Measurements from ENCODE around the gene PPARGC1A. TPM values are rescaled to one million over a fixed set of nuclear protein-coding genes. Genes with fewer than 3 reads are reported as not detected.

PPARGC1A gene
- total and polyA plus RNA-seq, 2 donors (not counting 1 experiment from before 2014, with no cell fraction given) = not detected

DNA sequence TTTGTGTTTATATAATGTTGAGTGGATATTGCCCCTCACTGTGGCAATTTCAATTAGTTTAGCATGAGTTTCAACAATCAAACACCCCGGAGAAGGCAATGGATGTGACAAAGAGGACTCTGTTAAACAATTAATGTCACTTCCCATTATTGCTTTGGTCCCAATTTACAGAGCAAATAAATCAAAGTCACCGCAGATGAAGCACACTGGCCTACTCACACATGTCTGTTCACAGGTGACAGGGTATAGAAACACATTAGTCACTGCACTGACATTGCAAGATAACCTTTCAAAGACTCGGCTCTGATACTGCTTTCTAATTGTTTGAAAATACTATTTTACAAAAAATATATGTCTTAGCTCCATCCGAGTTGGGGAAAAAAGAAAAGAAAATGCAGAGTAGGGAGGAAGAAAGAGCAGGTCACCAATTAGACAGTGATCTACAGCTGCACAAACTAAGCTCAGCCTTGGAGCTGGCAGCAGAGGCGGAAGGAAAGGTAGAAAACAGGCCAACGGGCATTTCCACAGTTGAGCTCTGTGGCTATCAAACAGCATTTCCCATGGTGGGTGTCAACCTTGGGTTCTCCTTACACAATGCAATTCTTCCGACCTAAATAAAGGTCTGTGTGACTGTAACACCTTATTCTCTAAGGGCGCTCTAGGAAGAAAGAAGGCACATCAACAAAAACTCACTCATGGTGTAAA lies 53.9 kb downstream of the PPARGC1A start:
- Histone ChIP-seq H3K79me2 (ENCODE audit: control insufficient read depth, insufficient read depth, low read length) (no peaks in the 10 kb centered on the region), H3K36me3 (replicated peaks in 1 of 2; ENCODE audit: control extremely low read depth in 1 of 2, control insufficient read depth in 1 of 2, extremely low read depth in 1 of 2, insufficient read depth in 2 of 2, low read length in 1 of 2) (no peaks in the 10 kb centered on the region), H3K27me3 (replicated peaks in 1 of 4; ENCODE audit: control extremely low read depth in 1 of 4, control insufficient read depth in 3 of 4, insufficient read depth in 4 of 4, low read length in 3 of 4) (no peaks in the 10 kb centered on the region), H3K27ac (ENCODE audit: low read length in 2 of 2) (no peak overlapping the region), H3K9me3 (ENCODE audit: control extremely low read depth in 1 of 3, control insufficient read depth in 2 of 3, insufficient read depth in 1 of 3, low read length in 2 of 3) (peaks cover 0 to 3% (median 0%) of the 10 kb centered on the region in 3 donors), H3K4me1 (ENCODE audit: control insufficient read depth in 2 of 2, insufficient read depth in 2 of 2, low read length in 2 of 2) (no peaks in the 10 kb centered on the region), H2AFZ (ENCODE audit: insufficient read depth, low read depth, low read length, poor library complexity, severe bottlenecking) (no peak overlapping the region), H3K4me2 (replicated peaks; ENCODE audit: low read depth, low read length, poor library complexity, severe bottlenecking) (no peak overlapping the region), H3K9ac (ENCODE audit: low read length) (no peak overlapping the region), H3K4me3 (ENCODE audit: control extremely low read depth in 1 of 5, extremely low read depth in 1 of 5, insufficient read depth in 1 of 5, low read depth in 2 of 5, low read length in 4 of 5) (no peak overlapping the region), H4K20me1 (ENCODE audit: control insufficient read depth, insufficient read depth, low read length, poor library complexity, severe bottlenecking) (no peaks in the 10 kb centered on the region)
- DNase-seq = no peak
- Mint-ChIP-seq H3K4me1 (no peaks in the 10 kb centered on the region), H3K4me3 (no peak overlapping the region), H3K27me3 (no peaks in the 10 kb centered on the region), H3K9me3 (ENCODE audit: insufficient read depth) (peaks cover 2% of the 10 kb centered on the region), H3K27ac (no peak overlapping the region)
- intact Hi-C loops (cut with micrococcal nuclease) = no loop called here
- ChIA-PET CTCF (no interaction called here), POLR2A (no interaction called here)
- TF ChIP-seq CTCF (IDR thresholded peaks at IDR 0.05) (no peak), EZH2 (IDR thresholded peaks at IDR 0.05; ENCODE audit: borderline replicate concordance, insufficient read depth, low read depth, low read length, poor library complexity, severe bottlenecking) (no peak)
- 78% methylated on average over 3 of the region's 8 CpGs for WGBS (ENCODE audit: insufficient coverage)
- ATAC-seq (ENCODE audit: low read depth) = no peak

GRCh38 chr4:23828779-23829178 lies 61.1 kb downstream of the PPARGC1A start:
- no peak overlapping the region for H3K4me3 Mint-ChIP-seq
- Histone ChIP-seq H3K9ac (ENCODE audit: low read length) (no peak overlapping the region), H3K36me3 (replicated peaks in 1 of 2; ENCODE audit: control extremely low read depth in 1 of 2, control insufficient read depth in 1 of 2, extremely low read depth in 1 of 2, insufficient read depth in 2 of 2, low read length in 1 of 2) (no peaks in the 10 kb centered on the region), H3K27me3 (replicated peaks in 1 of 4; ENCODE audit: control extremely low read depth in 1 of 4, control insufficient read depth in 3 of 4, insufficient read depth in 4 of 4, low read length in 3 of 4) (no peaks in the 10 kb centered on the region), H3K4me1 (ENCODE audit: control insufficient read depth in 2 of 2, insufficient read depth in 2 of 2, low read length in 2 of 2) (no peaks in the 10 kb centered on the region), H3K79me2 (ENCODE audit: control insufficient read depth, insufficient read depth, low read length) (no peaks in the 10 kb centered on the region), H3K27ac (ENCODE audit: low read length in 2 of 2) (no peak overlapping the region), H3K4me3 (ENCODE audit: control extremely low read depth in 1 of 5, extremely low read depth in 1 of 5, insufficient read depth in 1 of 5, low read depth in 2 of 5, low read length in 4 of 5) (no peak overlapping the region), H4K20me1 (ENCODE audit: control insufficient read depth, insufficient read depth, low read length, poor library complexity, severe bottlenecking) (no peaks in the 10 kb centered on the region), H3K4me2 (replicated peaks; ENCODE audit: low read depth, low read length, poor library complexity, severe bottlenecking) (no peak overlapping the region), H3K9me3 (ENCODE audit: control extremely low read depth in 1 of 3, control insufficient read depth in 2 of 3, insufficient read depth in 1 of 3, low read length in 2 of 3) (peaks cover 0 to 3% (median 3%) of the 10 kb centered on the region in 3 donors), H2AFZ (ENCODE audit: insufficient read depth, low read depth, low read length, poor library complexity, severe bottlenecking) (no peak overlapping the region)
- ChIA-PET POLR2A (no interaction called here), CTCF (no interaction called here)
- DNase-seq = no peak
- ATAC-seq (ENCODE audit: low read depth) = no peak
- intact Hi-C loops (cut with micrococcal nuclease) = no loop called here
- peaks cover 3% of the 10 kb centered on the region for H3K9me3 Mint-ChIP-seq (ENCODE audit: insufficient read depth)
- H3K4me1 Mint-ChIP-seq = no peaks in the 10 kb centered on the region
- WGBS (ENCODE audit: insufficient coverage) = 67% methylated on average over 1 of the region's 4 CpGs
- no peaks in the 10 kb centered on the region for H3K27me3 Mint-ChIP-seq
- H3K27ac Mint-ChIP-seq = no peak overlapping the region
- TF ChIP-seq CTCF (IDR thresholded peaks at IDR 0.05) = no peak
- TF ChIP-seq EZH2 (IDR thresholded peaks at IDR 0.05; ENCODE audit: borderline replicate concordance, insufficient read depth, low read depth, low read length, poor library complexity, severe bottlenecking) = no peak

All from B cell (primary cell).